Measurements from ENCODE around the gene BCAS4.

Gene BCAS4

GRCh38 chr20:50821994-50822393, 27.1 kb downstream of the BCAS4 start:
- no peak for DNase-seq (ENCODE audit: low spot score)

- no peak for DNase-seq (ENCODE audit: low spot score)
These were observed 28.5 kb downstream of the BCAS4 start for GRCh38 chr20:50823319-50823718.

- DNase-seq (ENCODE audit: low spot score), result no peak
These were observed 29.3 kb downstream of the BCAS4 start for GRCh38 chr20:50824137-50824536.

GRCh38 chr20:50826121-50826520, 31.3 kb downstream of the BCAS4 start:
- no peak for DNase-seq (ENCODE audit: low spot score)

GRCh38 chr20:50828363-50829136, 33.7 kb downstream of the BCAS4 start:
- DNase-seq (ENCODE audit: low spot score), result no peak

GRCh38 chr20:50831622-50832021, 36.8 kb downstream of the BCAS4 start:
- no peak for DNase-seq (ENCODE audit: low spot score)

- no peak for DNase-seq (ENCODE audit: low spot score)
These were observed 39.7 kb downstream of the BCAS4 start for GRCh38 chr20:50834599-50835005.

- peak; percentile 68 for DNase-seq (ENCODE audit: low spot score)
These were observed 42.9 kb downstream of the BCAS4 start for GRCh38 chr20:50837532-50838321.

- no peak for DNase-seq (ENCODE audit: low spot score)
These were observed 43.4 kb downstream of the BCAS4 start for GRCh38 chr20:50838322-50838625.

- no peak for DNase-seq (ENCODE audit: low spot score)
These were observed 44.0 kb downstream of the BCAS4 start for GRCh38 chr20:50838707-50839385.

GRCh38 chr20:50842821-50843220, 48.0 kb downstream of the BCAS4 start:
- DNase-seq (ENCODE audit: low spot score), result no peak

GRCh38 chr20:50843331-50844276, 48.7 kb downstream of the BCAS4 start:
- no peak for DNase-seq (ENCODE audit: low spot score)

GRCh38 chr20:50844430-50845100, 49.7 kb downstream of the BCAS4 start:
- no peak for DNase-seq (ENCODE audit: low spot score)

GRCh38 chr20:50845566-50846215, 50.8 kb downstream of the BCAS4 start:
- DNase-seq (ENCODE audit: low spot score), result no peak

GRCh38 chr20:50848341-50848808, 53.5 kb downstream of the BCAS4 start:
- no peak for DNase-seq (ENCODE audit: low spot score)

GRCh38 chr20:50848846-50849673, 54.2 kb downstream of the BCAS4 start:
- DNase-seq (ENCODE audit: low spot score), result no peak

- no peak for DNase-seq (ENCODE audit: low spot score)
These were observed 55.9 kb downstream of the BCAS4 start for GRCh38 chr20:50850721-50851286.

- DNase-seq (ENCODE audit: low spot score), result no peak
These were observed 57.2 kb downstream of the BCAS4 start for GRCh38 chr20:50852085-50852484.

- DNase-seq (ENCODE audit: low spot score), result no peak
These were observed 59.8 kb downstream of the BCAS4 start for GRCh38 chr20:50854506-50855249.

Data from hematopoietic multipotent progenitor cell treated with erythropoietin and hydrocortisone succinate and interleukin-3 and kit ligand, for 15 days (in vitro differentiated cells).